Head of caudate nucleus (tissue), 42 donors: Measurements from ENCODE around the gene FUCA1.

Experiments used
- DNase-seq, 42 donors: peaks; one replicate each; pipeline versions ENCODE4 v3.0.0 to v3.0.0-alpha.2; 2020 to 2021; ENCODE audit warnings: mixed read lengths in 7 of 42
- intact Hi-C: fragments of 100-400 bp; cut with DNase I; formaldehyde crosslinking; loops from one replicate; pipeline ENCODE4 v1.15.0; 2022

The FUCA1 gene

GRCh38 chr1:23795676-23796465, 72.2 kb downstream of the FUCA1 start:
- no peak for DNase-seq
- intact Hi-C loops, result no loop called here
